IMR-90 (cell line): Measurements from ENCODE around the gene CLIP3. TPM values are rescaled to one million over a fixed set of nuclear protein-coding genes. Genes with fewer than 3 reads are reported as not detected.

Source experiments
- ATAC-seq: fragments of 200-7000 bp; cut with Tn5 transposase; 2 replicates; pipeline ENCODE4 v1.9.1; 2020; ENCODE audit warnings: low read depth, mild to moderate bottlenecking, moderate library complexity
- BruUV-seq: library from RNA; stranded (reverse); fragments of 400-500 nt; replicated peaks from 2 replicates; lab custom pipeline; 2021; lab: Mats Ljungman, UMichigan
- CTCF ChIA-PET: fragments of 300-600 bp; formaldehyde crosslinking; extraction: SDS; loops from one replicate; lab custom pipeline; 2021; ENCODE audit warnings: antibody characterized with exemption; lab: Yijun Ruan, JAX
- POLR2A ChIA-PET: fragments of 300-600 bp; sonication (Branson Sonifier 250); formaldehyde crosslinking; loops from one replicate; lab custom pipeline; 2022; ENCODE audit warnings: antibody characterized with exemption; ENCODE audit not compliant: unreplicated experiment; lab: Charles Lee
- DNase-seq: peaks from one replicate; pipeline ENCODE4 v3.0.0; 2013
- H2AFZ ChIP-seq: replicated peaks from 2 replicates; pipeline ENCODE3; 2013; ENCODE audit warnings: low read length, mild to moderate bottlenecking; ENCODE audit not compliant: poor library complexity
- H2AK5ac ChIP-seq: 2 replicates; pipeline ENCODE4 v1.6.1; 2013; ENCODE audit warnings: low read depth, low read length, inconsistent platforms
- H2AK9ac ChIP-seq: replicated peaks from 2 replicates; pipeline ENCODE3; 2013; ENCODE audit warnings: mild to moderate bottlenecking, low read depth, low read length, moderate library complexity; ENCODE audit not compliant: poor library complexity
- H2BK120ac ChIP-seq: 2 replicates; pipeline ENCODE4 v1.6.1; 2013; ENCODE audit warnings: low read depth, low read length, inconsistent platforms
- H2BK15ac ChIP-seq: 3 replicates; pipeline ENCODE4 v1.6.1; 2013; ENCODE audit warnings: low read depth, low read length, inconsistent platforms
- H2BK20ac ChIP-seq: 2 replicates; pipeline ENCODE4 v1.6.1; 2013; ENCODE audit warnings: low read depth, mild to moderate bottlenecking, inconsistent platforms, low read length, moderate library complexity
- H2BK5ac ChIP-seq: 2 replicates; pipeline ENCODE4 v1.6.1; 2013; ENCODE audit warnings: mild to moderate bottlenecking, low read depth, low read length, inconsistent platforms; ENCODE audit not compliant: poor library complexity, severe bottlenecking
- H3K14ac ChIP-seq: replicated peaks from 2 replicates; pipeline ENCODE4 v1.6.1; 2013; ENCODE audit warnings: low read depth, low read length, inconsistent platforms
- H3K18ac ChIP-seq: 2 replicates; pipeline ENCODE4 v1.6.1; 2013; ENCODE audit warnings: low read depth, low read length, control low read depth
- H3K23ac ChIP-seq: 2 replicates; pipeline ENCODE4 v1.6.1; 2013; ENCODE audit warnings: low read depth, low read length, inconsistent platforms
- H3K27ac ChIP-seq: 2 replicates; pipeline ENCODE4 v1.5.1; 2013; ENCODE audit warnings: mild to moderate bottlenecking, control low read depth, low read length; ENCODE audit not compliant: insufficient read depth
- H3K27me3 ChIP-seq: 2 replicates; pipeline ENCODE4 v1.6.1; 2013; ENCODE audit warnings: low read length; ENCODE audit not compliant: control insufficient read depth, insufficient read depth
- H3K36me3 ChIP-seq: 2 replicates; pipeline ENCODE4 v1.6.1; 2013; ENCODE audit warnings: low read length, mixed read lengths; ENCODE audit not compliant: control insufficient read depth, insufficient read depth
- H3K4ac ChIP-seq: 2 replicates; pipeline ENCODE4 v1.6.1; 2013; ENCODE audit warnings: low read depth, low read length, inconsistent platforms
- H3K4me1 ChIP-seq: 2 replicates; pipeline ENCODE4 v1.6.1; 2013; ENCODE audit warnings: low read length, mixed read lengths; ENCODE audit not compliant: control insufficient read depth, insufficient read depth
- H3K4me2 ChIP-seq: 2 replicates; pipeline ENCODE4 v1.6.1; 2013; ENCODE audit warnings: low read depth, mild to moderate bottlenecking, control low read depth, low read length, moderate library complexity
- H3K4me3 ChIP-seq: 2 replicates; pipeline ENCODE4 v1.5.1; 2013; ENCODE audit warnings: low read depth, mild to moderate bottlenecking, control low read depth, low read length, moderate library complexity; ENCODE audit not compliant: insufficient read depth
- H3K56ac ChIP-seq: 2 replicates; pipeline ENCODE4 v1.6.1; 2013; ENCODE audit warnings: low read length, inconsistent platforms; ENCODE audit not compliant: insufficient read depth; ENCODE audit errors: extremely low read depth
- H3K79me1 ChIP-seq, 2 experiments: 2 replicates each; pipeline ENCODE4 v1.6.1; 2013; ENCODE audit warnings: low read length in 2 of 2, inconsistent platforms in 1 of 2, low read depth in 1 of 2
- H3K9ac ChIP-seq: 2 replicates; pipeline ENCODE4 v1.6.1; 2013; ENCODE audit warnings: low read depth, low read length, control low read depth
- H3K9me1 ChIP-seq: 2 replicates; pipeline ENCODE4 v1.6.1; 2013; ENCODE audit warnings: low read length, inconsistent platforms; ENCODE audit not compliant: insufficient read depth
- H3K9me3 ChIP-seq: 2 replicates; pipeline ENCODE4 v1.6.1; 2013; ENCODE audit warnings: low read length; ENCODE audit not compliant: control insufficient read depth, insufficient read depth
- H4K20me1 ChIP-seq: 2 replicates; pipeline ENCODE4 v1.6.1; 2013; ENCODE audit warnings: low read length, inconsistent platforms; ENCODE audit not compliant: insufficient read depth
- H4K5ac ChIP-seq: 2 replicates; pipeline ENCODE4 v1.6.1; 2013; ENCODE audit warnings: mild to moderate bottlenecking, low read depth, low read length, control low read depth
- H4K8ac ChIP-seq, 2 experiments: 2 replicates each; pipeline ENCODE4 v1.6.1; 2013; ENCODE audit warnings: low read depth in 2 of 2, low read length in 2 of 2, control low read depth in 1 of 2, inconsistent platforms in 1 of 2
- H4K91ac ChIP-seq: 2 replicates; pipeline ENCODE4 v1.6.1; 2013; ENCODE audit warnings: low read depth, low read length, inconsistent platforms; ENCODE audit not compliant: insufficient read depth
- BHLHE40 ChIP-seq: fragments of 150-350 bp; IDR thresholded peaks from 2 replicates; pipeline ENCODE4 v1.6.1; 2016; ENCODE audit warnings: mild to moderate bottlenecking, low read depth, low read length
- CTCF ChIP-seq: conservative IDR thresholded peaks from 2 replicates; pipeline ENCODE4 v1.5.1; 2012; ENCODE audit warnings: mild to moderate bottlenecking, low read depth, low read length, improper control_type of control experiment
- FOS ChIP-seq: fragments of 150-350 bp; IDR thresholded peaks from 2 replicates; pipeline ENCODE4 v1.6.1; 2016; ENCODE audit warnings: low read depth, low read length
- MAZ ChIP-seq: IDR thresholded peaks from 2 replicates; pipeline ENCODE4 v1.6.1; 2012; ENCODE audit warnings: low read depth, mild to moderate bottlenecking, low read length, improper control_type of control experiment, moderate library complexity, borderline replicate concordance
- MXI1 ChIP-seq: IDR thresholded peaks from 2 replicates; pipeline ENCODE4 v1.6.1; 2012; ENCODE audit warnings: low read depth, mild to moderate bottlenecking, low read length, moderate library complexity, borderline replicate concordance
- RAD21 ChIP-seq: IDR thresholded peaks from 2 replicates; pipeline ENCODE4 v1.6.1; 2012; ENCODE audit warnings: low read length, improper control_type of control experiment
- RCOR1 ChIP-seq: IDR thresholded peaks from 2 replicates; pipeline ENCODE4 v1.6.1; 2012; ENCODE audit warnings: mild to moderate bottlenecking, low read length, improper control_type of control experiment; ENCODE audit not compliant: insufficient replicate concordance
- RFX5 ChIP-seq: IDR thresholded peaks from 2 replicates; pipeline ENCODE4 v1.8.0; 2012; ENCODE audit warnings: low read depth, mild to moderate bottlenecking, low read length, moderate library complexity
- SMC3 ChIP-seq: fragments of 150-350 bp; IDR thresholded peaks from 2 replicates; pipeline ENCODE4 v1.6.1; 2016; ENCODE audit warnings: low read depth, mild to moderate bottlenecking, antibody characterized with exemption, low read length, moderate library complexity
- WGBS, 2 experiments: methylation state at CpG; one replicate each; pipeline versions ENCODE4 v1.1.5 to v1.1.7; 2013; ENCODE audit warnings: missing lambda C conversion rate in 2 of 2; ENCODE audit not compliant: insufficient read length in 1 of 2; ENCODE audit errors: extremely low coverage in 2 of 2; 5-methylcytosine and 5-hydroxymethylcytosine counted together
- dilution Hi-C: fragments of 300-500 bp; cut with HindIII; formaldehyde crosslinking; loops from one replicate; pipeline ENCODE4 v1.14.3; 2018; ENCODE audit warnings: low sequenced_read_pairs; ENCODE audit not compliant: unreplicated experiment
- in situ Hi-C: fragments of 300-500 bp; cut with MboI; formaldehyde crosslinking; loops from 3 replicates; pipeline ENCODE4 v1.14.3; 2019; ENCODE audit warnings: low sequenced_read_pairs, inconsistent platforms, mixed read lengths
- intact Hi-C: fragments of 100-400 bp; cut with micrococcal nuclease; formaldehyde crosslinking; loops from 2 replicates; pipeline ENCODE4 v1.10.0; 2022
- polyA plus RNA-seq, 3 experiments: library from polyadenylated mRNA; depleted of rRNA; stranded (reverse); fragments of >200 nt; gene quantifications; 2 replicates each; pipeline ENCODE4 v1.2.3, GENCODE V29; 2012; ENCODE audit warnings: low replicate concordance in 1 of 3
- total RNA-seq: library from RNA; depleted of rRNA; stranded (reverse); fragments of >200 nt; gene quantifications from 2 replicates; pipeline ENCODE4 v1.2.3, GENCODE V29; 2012

Gene CLIP3
- total and polyA plus RNA-seq, 2 of the 4 experiments (the other 2 are of a cell fraction) = 5.4 to 28.7 TPM

DNA sequence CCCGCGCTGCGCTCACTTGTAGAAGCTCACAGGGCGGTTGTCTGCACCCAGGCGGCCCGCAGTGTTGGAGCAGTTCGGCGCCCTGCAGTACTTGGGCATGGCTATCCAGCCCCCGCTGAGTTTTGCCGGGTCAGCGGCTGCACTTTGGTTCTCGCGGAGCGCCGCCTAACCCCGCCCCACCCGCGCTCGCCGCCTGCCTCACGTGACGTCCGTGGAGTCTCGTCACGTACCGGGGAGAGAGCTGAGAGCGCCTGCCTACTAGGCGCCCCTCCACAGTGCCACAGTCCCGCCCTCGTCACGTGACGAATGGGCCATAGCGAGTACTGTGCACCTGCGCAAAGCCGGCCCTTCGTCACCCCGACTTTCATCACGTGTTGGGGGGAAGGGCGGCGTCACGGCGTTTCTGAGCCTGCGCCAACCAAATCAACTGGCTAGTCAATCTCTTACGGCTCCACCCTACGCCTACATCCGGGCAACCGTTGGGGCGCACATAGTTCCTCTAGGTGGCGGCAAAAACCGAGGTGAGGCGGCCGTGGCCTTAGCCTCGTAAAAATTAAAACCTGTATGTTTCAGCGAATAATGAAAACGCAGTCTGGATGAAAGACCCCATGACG is 21.6 kb upstream of the CLIP3 start, which contains the start of gene THAP8 (continued):
- TF ChIP-seq MXI1 (no peak), RAD21 (no peak)

DNA sequence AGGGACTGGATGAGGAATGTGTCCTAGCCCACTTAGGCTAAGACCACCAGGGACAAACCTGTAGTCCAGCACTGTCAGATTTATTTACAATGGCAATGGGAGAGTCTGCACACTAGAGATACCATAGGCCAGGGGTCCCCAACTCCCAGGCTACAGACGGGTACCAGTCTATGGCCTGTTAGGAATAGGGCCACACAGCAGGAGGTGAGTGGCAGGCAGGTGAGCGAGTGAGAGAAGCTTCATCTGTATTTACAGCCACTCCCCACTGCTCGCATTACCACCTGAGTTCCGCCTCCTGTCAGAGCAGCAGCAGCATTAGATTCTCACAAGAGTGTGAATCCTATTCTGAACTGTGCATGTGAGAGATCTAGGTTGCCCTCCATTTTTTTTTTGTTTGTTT is 19.0 kb upstream of the CLIP3 start:
- no peak for ATAC-seq
- Histone ChIP-seq H2BK20ac (no peak overlapping the region; the same call in 1 of the 2 replicates), H2BK15ac (no peak overlapping the region), H3K9me1 (peaks cover 4% of the 10 kb centered on the region; the same call in 1 of the 2 replicates), H3K23ac (no peak overlapping the region), H4K5ac (no peak overlapping the region), H2AK5ac (no peak overlapping the region), H3K36me3 (no peaks in the 10 kb centered on the region), H4K20me1 (peaks cover 3% of the 10 kb centered on the region), H3K9ac (no peak overlapping the region), H3K4me3 (no peak overlapping the region), H3K9me3 (no peaks in the 10 kb centered on the region), H3K79me1 (peaks cover 34% of the 10 kb centered on the region in 2 experiments), H2AFZ (no peak overlapping the region), H3K18ac (no peak overlapping the region), H3K14ac (no peak overlapping the region), H4K8ac (no peak overlapping the region), H2BK5ac (no peak overlapping the region), H3K4me1 (no peaks in the 10 kb centered on the region; the same call in 1 of the 2 replicates), H3K56ac (no peak overlapping the region), H2AK9ac (no peak overlapping the region), H3K4ac (no peak overlapping the region), H2BK120ac (no peak overlapping the region), H4K91ac (no peak overlapping the region), H3K27ac (no peak overlapping the region), H3K27me3 (no peaks in the 10 kb centered on the region), H3K4me2 (no peak overlapping the region)
- no peak for DNase-seq
- BruUV-seq = no TSS peak
- dilution Hi-C loops = no loop called here
- intact Hi-C loops = loop anchor here (5.0 kb wide), 1 partner anchor 114 kb away; the partner anchor contains the start of gene LRFN3
- POLR2A ChIA-PET = no interaction called here
- WGBS, 2 experiments = 67% methylated on average over 1 of the region's 4 CpGs; no CpG with 5 or more reads in 1 of the 2 experiments
- TF ChIP-seq RCOR1 = no peak
- no peak for TF ChIP-seq RFX5
- TF ChIP-seq BHLHE40 = no peak
- TF ChIP-seq FOS = no peak
- no peak for TF ChIP-seq RAD21
- no peak for TF ChIP-seq MAZ
- TF ChIP-seq SMC3 = no peak
- TF ChIP-seq CTCF = no peak
- in situ Hi-C loops = no loop called here
- CTCF ChIA-PET = no interaction called here
